ENCODE measurements around the gene MOSMO. TPM values are rescaled to one million over a fixed set of nuclear protein-coding genes. Genes with fewer than 3 reads are reported as not detected.

Gene MOSMO
- polyA plus RNA-seq, 3 donors = 0.95 to 9.1 (median 2.5) TPM

- Mint-ChIP-seq H3K4me3 (no peak overlapping the region), H3K9me3 (no peaks in the 10 kb centered on the region), H3K4me1 (peaks cover 36% of the 10 kb centered on the region), H3K27me3 (ENCODE audit: low read depth in 3 of 3) (peaks cover 5 to 7% (median 7%) of the 10 kb centered on the region in 3 donors), H3K27ac (no peak overlapping the region), H3K36me3 (peaks cover 0 to 2% of the 10 kb centered on the region in 2 donors)
- peaks cover 56% of the 10 kb centered on the region for H4K20me1 ChIP-seq (ENCODE audit: insufficient read depth, low read length)
- peaks cover 69% of the 10 kb centered on the region for H3K79me2 ChIP-seq (ENCODE audit: insufficient read depth, low read length)
- no peak overlapping the region for H3K9ac ChIP-seq (ENCODE audit: insufficient read depth, low read length, poor library complexity, severe bottlenecking)
- TF ChIP-seq CTCF (IDR thresholded peaks at IDR 0.05) = no peak
- H2AFZ ChIP-seq (ENCODE audit: insufficient read depth, low read depth, low read length, poor library complexity, severe bottlenecking) = no peak overlapping the region
- intact Hi-C loops (cut with micrococcal nuclease) = no loop called here
- no peak for DNase-seq
- H3K4me2 ChIP-seq (replicated peaks; ENCODE audit: extremely low read depth, low read length, poor library complexity, severe bottlenecking) = no peak overlapping the region
- H3K27ac ChIP-seq (ENCODE audit: low read depth in 1 of 2, low read length in 2 of 2) = no peak overlapping the region
- H3K36me3 ChIP-seq (replicated peaks in 1 of 2; ENCODE audit: control insufficient read depth in 1 of 2, insufficient read depth in 2 of 2, low read length in 2 of 2) = no peaks in the 10 kb centered on the region
- H3K4me1 ChIP-seq (ENCODE audit: control insufficient read depth in 1 of 2, insufficient read depth in 2 of 2, low read length in 2 of 2) = peaks cover 22 to 23% of the 10 kb centered on the region in 2 donors
- no peak overlapping the region for H3K4me3 ChIP-seq (replicated peaks in 1 of 3; ENCODE audit: low read depth in 2 of 3, low read length in 3 of 3)
- 100% methylated on average over 3 of the region's 5 CpGs for WGBS (ENCODE audit: insufficient coverage)
- no peaks in the 10 kb centered on the region for H3K9me3 ChIP-seq (replicated peaks in 1 of 2; ENCODE audit: control insufficient read depth in 1 of 2, insufficient read depth in 1 of 2, low read length in 2 of 2)
- peaks cover 0 to 3% of the 10 kb centered on the region in 2 donors for H3K27me3 ChIP-seq (ENCODE audit: control insufficient read depth in 2 of 2, insufficient read depth in 2 of 2, low read length in 2 of 2)
These were observed 3.0 kb downstream of the MOSMO start for GRCh38 chr16:22010902-22011301.

GRCh38 chr16:22012241-22012640, 4.3 kb downstream of the MOSMO start:
- H3K27me3 Mint-ChIP-seq (ENCODE audit: low read depth in 3 of 3) = peaks cover 0 to 3% (median 2%) of the 10 kb centered on the region in 3 donors
- no peak overlapping the region for H3K4me2 ChIP-seq (replicated peaks; ENCODE audit: extremely low read depth, low read length, poor library complexity, severe bottlenecking)
- peaks cover 69% of the 10 kb centered on the region for H4K20me1 ChIP-seq (ENCODE audit: insufficient read depth, low read length)
- no peaks in the 10 kb centered on the region for H3K9me3 ChIP-seq (replicated peaks in 1 of 2; ENCODE audit: control insufficient read depth in 1 of 2, insufficient read depth in 1 of 2, low read length in 2 of 2)
- peaks cover 0 to 2% of the 10 kb centered on the region in 2 donors for H3K36me3 Mint-ChIP-seq
- H3K27me3 ChIP-seq (ENCODE audit: control insufficient read depth in 2 of 2, insufficient read depth in 2 of 2, low read length in 2 of 2) = no peaks in the 10 kb centered on the region
- H3K9ac ChIP-seq (ENCODE audit: insufficient read depth, low read length, poor library complexity, severe bottlenecking) = no peak overlapping the region
- no CpG with 5 or more reads among the region's 2 CpGs for WGBS (ENCODE audit: insufficient coverage)
- no peak overlapping the region for H3K27ac ChIP-seq (ENCODE audit: low read depth in 1 of 2, low read length in 2 of 2)
- no peak overlapping the region for H2AFZ ChIP-seq (ENCODE audit: insufficient read depth, low read depth, low read length, poor library complexity, severe bottlenecking)
- peaks cover 40% of the 10 kb centered on the region for H3K4me1 Mint-ChIP-seq
- no peak for DNase-seq
- H3K4me3 Mint-ChIP-seq = no peak overlapping the region
- intact Hi-C loops (cut with micrococcal nuclease) = no loop called here
- no peak for TF ChIP-seq CTCF (IDR thresholded peaks at IDR 0.05)
- no peak overlapping the region for H3K27ac Mint-ChIP-seq
- no peaks in the 10 kb centered on the region for H3K36me3 ChIP-seq (replicated peaks in 1 of 2; ENCODE audit: control insufficient read depth in 1 of 2, insufficient read depth in 2 of 2, low read length in 2 of 2)
- H3K4me3 ChIP-seq (replicated peaks in 1 of 3; ENCODE audit: low read depth in 2 of 3, low read length in 3 of 3) = no peak overlapping the region
- peaks cover 18 to 28% of the 10 kb centered on the region in 2 donors for H3K4me1 ChIP-seq (ENCODE audit: control insufficient read depth in 1 of 2, insufficient read depth in 2 of 2, low read length in 2 of 2)
- peaks cover 82% of the 10 kb centered on the region for H3K79me2 ChIP-seq (ENCODE audit: insufficient read depth, low read length)
- H3K9me3 Mint-ChIP-seq = no peaks in the 10 kb centered on the region

Measured in CD14-positive monocyte (primary cell).